ENCODE measurements around the gene ZBTB39. TPM values are rescaled to one million over a fixed set of nuclear protein-coding genes. Genes with fewer than 3 reads are reported as not detected.

ZBTB39 gene
- total RNA-seq, 2 experiments from 2014 or later = 8.8 to 9.3 TPM

- no peak for DNase-seq
- no peaks in the 10 kb centered on the region for H3K9me3 Mint-ChIP-seq (ENCODE audit: low read depth)
- ATAC-seq = no peak
- H3K4me1 Mint-ChIP-seq = no peaks in the 10 kb centered on the region
- no peak overlapping the region for H3K27ac Mint-ChIP-seq
- peaks cover under 1% of the 10 kb centered on the region for H3K36me3 Mint-ChIP-seq
- H3K27me3 Mint-ChIP-seq = peaks cover 2% of the 10 kb centered on the region
- H3K4me3 Mint-ChIP-seq = no peak overlapping the region
- CTCF ChIA-PET = interaction anchor here (0.8 kb wide), 1 partner anchor 47 kb away, joined by 3 read pairs; no protein-coding TSS in a partner anchor
Measured at GRCh38 chr12:56954057-56954957, 52.0 kb downstream of the ZBTB39 start.

DNA sequence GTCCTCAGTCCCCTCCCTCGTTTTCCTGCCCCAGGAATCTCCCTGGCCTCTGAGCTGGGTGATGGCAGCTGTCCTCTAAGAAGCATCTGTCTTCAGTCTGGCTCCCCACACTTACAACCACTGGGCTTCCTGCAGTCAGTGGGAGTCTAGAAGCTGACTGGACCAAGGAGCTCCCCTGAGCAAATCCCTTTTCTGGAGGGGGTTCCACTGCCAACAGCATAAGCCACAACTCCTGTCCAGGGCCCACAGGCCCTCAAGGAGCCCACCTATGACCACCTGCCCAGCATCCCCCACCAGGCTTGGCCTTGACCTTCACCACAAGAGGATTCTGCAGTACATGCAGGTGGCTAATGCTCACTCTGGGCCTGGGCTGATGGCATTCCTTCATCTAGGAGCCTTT lies 53.0 kb downstream of the ZBTB39 start:
- DNase-seq (no peak), ATAC-seq (no peak)
- no peaks in the 10 kb centered on the region for H3K36me3 Mint-ChIP-seq
- no peaks in the 10 kb centered on the region for H3K27me3 Mint-ChIP-seq
- no peaks in the 10 kb centered on the region for H3K9me3 Mint-ChIP-seq (ENCODE audit: low read depth)
- H3K27ac Mint-ChIP-seq = no peak overlapping the region
- CTCF ChIA-PET = no interaction called here
- no peak overlapping the region for H3K4me3 Mint-ChIP-seq
- no peaks in the 10 kb centered on the region for H3K4me1 Mint-ChIP-seq

DNA sequence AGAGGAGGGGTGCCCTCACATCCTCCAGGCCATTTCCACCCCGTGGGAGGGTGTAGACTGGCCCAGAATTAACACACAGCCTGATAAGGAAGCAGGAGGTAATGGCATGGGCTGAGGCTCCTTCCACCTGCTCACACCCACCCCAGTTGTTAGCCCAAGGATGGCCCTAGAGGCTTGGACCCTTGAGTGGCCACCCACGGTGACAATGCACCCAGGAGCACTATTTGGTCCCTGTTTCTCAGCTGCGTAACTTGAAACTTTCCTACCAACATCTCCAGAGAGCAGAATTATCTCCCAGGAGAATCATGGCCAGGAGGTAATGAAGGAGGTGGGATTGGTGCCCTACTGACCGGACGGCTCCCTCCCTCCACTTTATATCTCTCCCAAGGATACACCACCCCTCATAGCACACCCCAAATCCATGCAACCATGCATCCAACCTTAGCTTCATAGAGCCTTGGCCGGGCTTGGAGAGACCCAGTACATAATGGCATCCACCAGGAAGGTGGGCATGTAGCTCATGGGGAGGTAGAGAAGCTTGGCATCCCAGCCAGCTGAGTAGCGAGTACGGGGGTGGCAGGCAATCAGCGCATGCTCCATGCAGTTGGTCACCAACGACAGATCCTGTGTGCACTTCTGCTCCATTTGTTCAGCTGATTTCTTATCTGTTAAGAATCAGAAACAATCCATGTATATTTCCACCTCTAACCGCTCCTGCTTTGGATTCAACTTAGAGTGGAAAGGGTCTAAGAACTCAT lies 54.6 kb downstream of the ZBTB39 start:
- CTCF ChIA-PET = no interaction called here
- no peak overlapping the region for H3K27ac Mint-ChIP-seq
- peaks cover 4% of the 10 kb centered on the region for H3K27me3 Mint-ChIP-seq
- no peaks in the 10 kb centered on the region for H3K9me3 Mint-ChIP-seq (ENCODE audit: low read depth)
- no peaks in the 10 kb centered on the region for H3K36me3 Mint-ChIP-seq
- H3K4me1 Mint-ChIP-seq = no peaks in the 10 kb centered on the region
- no peak overlapping the region for H3K4me3 Mint-ChIP-seq
- ATAC-seq (no peak), DNase-seq (no peak)

- H3K36me3 Mint-ChIP-seq = no peaks in the 10 kb centered on the region
- ATAC-seq (no peak), DNase-seq (no peak)
- H3K9me3 Mint-ChIP-seq (ENCODE audit: low read depth) = no peaks in the 10 kb centered on the region
- no peak overlapping the region for H3K4me3 Mint-ChIP-seq
- peaks cover 26% of the 10 kb centered on the region for H3K27me3 Mint-ChIP-seq
- no peak overlapping the region for H3K27ac Mint-ChIP-seq
- CTCF ChIA-PET = no interaction called here
- H3K4me1 Mint-ChIP-seq = no peaks in the 10 kb centered on the region
Measured at GRCh38 chr12:56948881-56949280, 57.5 kb downstream of the ZBTB39 start.

Other genes starting within 250 kb of the ZBTB39 start
- gene HSD17B6, start 243.2 kb downstream of the ZBTB39 start, total RNA-seq = 1 to 10 TPM; 2.9 to 4.5 TPM
- not detected for gene SDR9C7, start 72.1 kb downstream of the ZBTB39 start, total RNA-seq
- under 1 TPM; 0.35 to 0.91 TPM for gene RDH16, start 48.9 kb downstream of the ZBTB39 start, total RNA-seq
- gene TAC3, start 10.0 kb upstream of the ZBTB39 start, total RNA-seq = not detected
- gene MYO1A, start 43.6 kb upstream of the ZBTB39 start, total RNA-seq = 1 to 10 TPM in 1 of 2 experiments, under 1 TPM in 1; 0.82 to 1.5 TPM
- gene NEMP1, start 72.2 kb upstream of the ZBTB39 start, total RNA-seq = 10 to 100 TPM; 60.5 to 66.1 TPM
- 10 to 100 TPM in 1 of 2 experiments, 1 to 10 TPM in 1; 10.0 to 31.1 TPM for gene NAB2, start 82.6 kb upstream of the ZBTB39 start, total RNA-seq
- 100 to 1,000 TPM in 1 of 2 experiments, 10 to 100 TPM in 1; 99.1 to 104 TPM for gene STAT6, start 104.8 kb upstream of the ZBTB39 start, total RNA-seq
- gene LRP1, start 121.9 kb upstream of the ZBTB39 start, total RNA-seq = under 1 TPM; 0.33 to 0.85 TPM
- gene LRP1-AS, start 141.1 kb upstream of the ZBTB39 start, total RNA-seq = not detected
- under 1 TPM; 0.58 to 0.68 TPM for gene NXPH4, start 210.2 kb upstream of the ZBTB39 start, total RNA-seq
- gene SHMT2, start 223.2 kb upstream of the ZBTB39 start, total RNA-seq = 100 to 1,000 TPM; 194 to 357 TPM
- gene STAC3, start 244.6 kb upstream of the ZBTB39 start, total RNA-seq = 10 to 100 TPM in 1 of 2 experiments, 1 to 10 TPM in 1; 5.4 to 10.0 TPM